CD4-positive, alpha-beta T cell treated with Interferon gamma for 1 hour (primary cell): ENCODE measurements around the gene TRAPPC5.

Source experiments
- DNase-seq: peaks from one replicate; pipeline ENCODE4 v3.0.0-alpha.2; 2020

Gene TRAPPC5

DNA sequence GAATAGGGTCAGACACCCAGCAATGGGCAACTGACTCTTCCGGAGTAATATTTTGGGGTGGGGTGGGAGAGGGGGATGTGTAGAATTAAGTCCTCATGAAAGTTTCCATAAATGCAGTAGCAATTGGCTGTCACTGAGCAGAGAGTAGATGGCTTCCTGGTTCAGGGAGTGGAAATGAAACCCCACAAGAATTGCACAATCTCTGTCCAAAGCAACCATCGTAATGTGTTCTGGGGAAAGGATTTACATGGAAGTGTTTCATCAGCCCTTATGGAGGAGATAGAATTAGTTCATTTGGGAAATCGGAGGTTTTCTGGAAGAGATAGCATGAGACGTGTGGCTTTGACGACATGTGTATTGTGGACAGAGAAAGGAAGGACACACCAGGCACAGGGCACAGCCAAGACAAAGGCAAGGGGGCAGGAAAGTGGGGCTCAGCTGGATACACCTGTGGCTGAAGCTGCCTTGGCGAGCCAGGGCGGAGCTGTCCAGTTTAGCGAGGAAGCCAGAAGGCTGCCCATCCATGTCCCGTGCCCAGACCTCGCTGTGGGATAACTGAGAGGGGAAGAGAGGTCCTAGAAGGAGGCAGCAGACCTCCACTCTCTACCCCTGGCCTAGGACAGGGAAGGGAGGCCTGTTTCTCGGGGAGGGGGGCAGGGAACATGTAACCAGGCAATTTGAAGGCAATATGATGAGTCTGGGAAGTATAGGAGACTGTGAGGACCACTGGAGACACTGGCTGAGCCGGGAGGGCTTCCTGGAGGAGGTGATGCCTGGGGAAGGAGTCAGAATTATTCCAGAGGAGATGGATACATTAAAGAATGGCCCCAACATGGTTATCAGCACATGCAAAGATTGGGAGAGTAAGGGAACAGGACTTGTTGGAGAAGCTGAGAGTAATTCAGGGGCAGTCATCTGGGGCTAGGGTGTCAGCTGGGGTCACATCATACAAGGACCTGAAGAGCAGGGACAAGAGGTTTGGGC lies 53.9 kb downstream of the TRAPPC5 start:
- no peak for DNase-seq

DNA sequence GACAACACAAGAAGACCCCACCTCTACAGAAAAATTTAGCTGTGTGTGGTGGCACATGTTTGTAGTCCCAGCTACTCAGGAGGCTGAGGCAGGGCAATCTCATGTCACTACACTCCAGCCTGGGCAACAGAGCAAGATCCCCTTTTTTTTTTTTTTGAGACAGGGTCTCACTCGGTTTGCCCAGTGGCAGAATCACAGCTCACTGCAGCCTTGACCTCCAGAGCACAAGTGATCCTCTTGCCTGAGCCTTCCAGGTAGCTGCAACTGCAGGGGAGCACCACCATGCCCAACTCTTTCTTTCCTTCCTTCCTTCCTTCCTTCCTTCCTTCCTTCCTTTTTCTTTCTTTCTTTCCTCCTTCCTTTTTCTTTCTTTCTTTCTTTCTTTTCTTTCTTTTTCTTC lies 55.5 kb downstream of the TRAPPC5 start:
- no peak for DNase-seq

DNA sequence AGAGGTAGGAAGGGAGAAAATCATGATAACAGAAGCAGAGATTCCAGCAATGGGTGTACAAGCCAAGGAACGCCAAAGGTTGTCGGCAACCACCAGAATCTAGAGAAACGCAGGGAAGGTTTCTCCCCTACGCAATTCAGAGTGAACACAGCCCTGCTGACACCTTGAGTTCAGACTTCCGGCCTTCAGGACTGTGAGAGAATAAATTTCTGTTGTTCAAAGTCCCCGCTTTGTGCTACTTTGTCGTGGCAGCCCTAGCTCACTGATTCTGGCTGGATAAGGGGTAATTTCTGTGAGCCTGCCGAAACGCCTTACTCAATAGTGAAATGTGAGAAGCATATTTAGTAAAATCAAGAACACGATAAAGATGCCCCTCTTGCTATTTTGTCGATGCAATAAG lies 56.6 kb downstream of the TRAPPC5 start:
- DNase-seq = no peak
